Activated naive CD8-positive, alpha-beta T cell treated with anti-CD3 and anti-CD28 coated beads, Interleukin-2, amount 50 U/mL, for 16 hours (primary cell): Measurements from ENCODE around the gene FAM3A.
"Not testable (repeated sequence)": the region's sequence is repeated elsewhere in the genome, so short reads cannot be mapped to it uniquely, and the experiment has no call there.

ENCODE experiments used
- DNase-seq: peaks from one replicate; pipeline ENCODE4 v3.0.0-alpha.2; 2020; ENCODE audit warnings: low read depth, low spot score

The FAM3A gene

DNA sequence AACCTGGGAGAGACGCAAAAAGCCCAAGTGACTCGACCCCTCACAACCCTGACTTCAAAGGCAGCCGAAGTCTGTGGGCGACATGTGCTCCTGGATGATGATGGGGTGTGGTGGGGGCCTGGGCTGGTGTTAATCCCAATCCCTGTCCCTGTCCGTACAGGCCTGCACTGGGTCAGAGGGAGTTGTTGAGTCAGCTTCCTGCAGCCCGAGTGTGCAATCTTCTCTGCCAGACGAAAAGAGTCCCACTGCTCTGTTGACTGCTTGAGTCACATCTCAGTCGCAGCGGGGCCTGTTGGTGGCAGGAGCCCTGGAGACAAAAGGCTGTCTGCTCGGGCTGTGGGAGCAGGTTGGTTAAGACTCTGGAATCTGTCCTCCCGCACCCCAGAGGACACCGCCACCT, 10.3 kb downstream of the FAM3A start:
- no peak for DNase-seq

DNA sequence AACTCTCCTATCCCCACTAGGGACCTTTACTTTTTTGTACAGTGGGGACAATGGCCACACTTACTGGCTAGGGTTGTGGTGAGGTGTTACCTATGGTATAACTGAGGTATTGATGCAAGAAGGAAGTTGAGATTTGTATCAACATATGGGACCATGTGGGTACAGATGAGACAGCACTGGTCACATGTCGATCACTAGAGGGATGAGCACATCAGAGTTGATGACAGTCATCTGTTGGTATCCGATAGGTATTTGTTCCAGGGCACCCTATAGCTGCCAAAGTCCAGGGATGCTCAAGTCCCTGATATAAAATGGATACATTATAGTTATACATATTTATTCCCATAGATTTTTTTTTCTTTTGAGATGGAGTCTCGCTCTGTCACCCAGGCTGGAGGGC, 13.0 kb downstream of the FAM3A start:
- no peak for DNase-seq

DNA sequence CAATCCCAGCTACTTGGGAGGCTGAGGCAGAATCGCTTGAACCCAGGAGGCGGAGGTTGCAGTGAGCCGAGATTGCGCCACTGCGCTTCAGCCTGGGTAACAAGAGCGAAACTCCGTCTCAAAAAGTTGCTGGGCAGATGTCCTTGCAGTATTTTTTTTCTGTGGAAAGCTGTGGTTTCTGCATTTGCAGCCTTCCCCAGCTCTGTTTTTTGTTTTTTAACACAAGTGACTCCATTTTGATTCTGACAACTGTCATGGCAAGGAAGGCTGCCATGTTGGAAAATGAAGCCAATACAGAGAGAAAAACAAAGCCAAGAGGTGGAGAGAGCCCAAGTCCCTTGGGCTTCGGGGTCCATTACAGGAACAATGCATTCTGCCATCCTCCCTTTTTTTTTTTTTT, 13.9 kb downstream of the FAM3A start:
- DNase-seq, result no peak

DNA sequence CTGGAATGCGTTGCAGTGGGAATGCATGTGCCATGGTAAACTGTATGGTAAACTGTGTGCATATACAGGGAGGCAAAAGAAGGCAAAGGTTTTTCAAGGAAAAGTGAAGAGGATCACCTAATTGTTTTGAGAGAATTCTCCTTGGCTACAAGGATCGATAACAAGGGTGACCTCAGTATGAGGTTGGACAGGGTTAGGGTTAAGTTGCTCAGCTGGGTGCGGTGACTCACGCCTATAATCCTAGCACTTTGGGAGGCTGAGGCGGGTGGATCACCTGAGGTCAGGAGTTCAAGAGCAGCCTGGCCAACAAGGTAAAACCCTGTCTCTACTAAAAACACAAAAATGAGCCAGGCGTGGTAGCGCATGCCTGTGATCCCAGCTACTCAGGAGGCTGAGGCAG, 14.6 kb downstream of the FAM3A start:
- not testable (repeated sequence) for DNase-seq

DNA sequence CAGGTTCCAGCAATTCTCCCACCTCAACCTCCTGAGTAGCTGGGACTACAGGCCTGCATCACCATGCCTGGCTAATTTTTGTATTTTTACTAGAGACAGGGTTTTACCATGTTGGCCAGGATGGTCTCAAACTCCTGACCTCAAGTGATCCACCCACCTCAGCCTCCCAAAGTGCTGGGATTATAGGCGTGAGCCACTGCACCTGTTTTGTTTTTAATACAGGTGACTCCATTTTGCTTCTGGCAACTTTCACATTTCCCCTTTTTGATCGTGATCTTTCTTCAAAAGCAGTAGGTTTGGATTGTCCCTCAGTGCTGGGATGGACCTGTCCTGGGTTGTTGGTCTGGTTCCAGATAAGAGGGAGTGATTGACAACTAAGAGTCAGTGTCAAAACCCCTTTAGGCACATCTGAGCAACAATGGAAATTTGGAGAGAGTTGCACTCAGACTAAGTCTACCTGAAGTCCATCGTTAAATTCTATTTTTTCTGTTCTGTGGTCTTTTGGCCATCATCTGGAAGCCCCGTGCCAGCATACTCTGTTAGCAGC, 19.4 kb downstream of the FAM3A start:
- DNase-seq, result not testable (repeated sequence)

DNA sequence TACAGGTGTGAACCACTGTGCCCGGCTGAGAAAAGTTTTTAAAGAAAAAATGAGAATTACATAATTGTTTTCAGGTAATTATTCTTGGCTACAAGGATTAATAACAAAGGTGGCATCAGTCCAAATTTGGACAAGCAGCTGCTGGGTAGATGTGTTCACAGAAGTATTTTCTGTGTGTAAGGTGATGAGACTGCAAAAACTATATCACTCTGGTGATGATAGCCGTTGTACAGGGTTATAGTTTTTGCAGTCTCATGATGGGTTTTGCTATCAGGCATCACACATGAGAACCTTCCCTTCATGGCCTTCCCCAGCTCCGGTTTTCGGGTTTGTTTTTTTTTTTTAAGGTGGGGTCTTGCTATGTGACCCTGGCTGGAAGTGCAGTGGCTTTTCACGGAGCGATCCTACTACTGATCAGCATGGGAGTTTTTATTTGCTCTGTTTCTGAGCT, 20.5 kb downstream of the FAM3A start:
- DNase-seq, result no peak

DNA sequence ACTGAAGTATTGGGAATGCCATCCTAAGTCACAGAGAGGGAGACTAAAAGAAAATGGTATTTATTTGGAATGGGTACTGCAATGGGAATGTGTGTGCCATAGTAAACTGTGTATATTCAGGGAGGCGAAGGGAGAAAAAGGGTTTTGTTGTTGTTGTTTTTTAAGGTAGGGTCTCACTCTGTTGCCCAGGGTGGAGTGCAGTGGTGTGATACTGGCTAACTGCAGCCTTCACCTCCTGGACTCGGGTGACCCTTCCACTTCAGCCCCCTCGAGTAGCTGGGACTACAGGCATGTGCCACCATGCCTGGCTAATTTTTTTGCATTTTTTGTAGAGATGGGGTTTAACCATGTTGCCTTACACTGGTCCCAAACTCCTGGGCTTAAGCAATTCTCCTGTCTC, 21.3 kb downstream of the FAM3A start:
- no peak for DNase-seq

DNA sequence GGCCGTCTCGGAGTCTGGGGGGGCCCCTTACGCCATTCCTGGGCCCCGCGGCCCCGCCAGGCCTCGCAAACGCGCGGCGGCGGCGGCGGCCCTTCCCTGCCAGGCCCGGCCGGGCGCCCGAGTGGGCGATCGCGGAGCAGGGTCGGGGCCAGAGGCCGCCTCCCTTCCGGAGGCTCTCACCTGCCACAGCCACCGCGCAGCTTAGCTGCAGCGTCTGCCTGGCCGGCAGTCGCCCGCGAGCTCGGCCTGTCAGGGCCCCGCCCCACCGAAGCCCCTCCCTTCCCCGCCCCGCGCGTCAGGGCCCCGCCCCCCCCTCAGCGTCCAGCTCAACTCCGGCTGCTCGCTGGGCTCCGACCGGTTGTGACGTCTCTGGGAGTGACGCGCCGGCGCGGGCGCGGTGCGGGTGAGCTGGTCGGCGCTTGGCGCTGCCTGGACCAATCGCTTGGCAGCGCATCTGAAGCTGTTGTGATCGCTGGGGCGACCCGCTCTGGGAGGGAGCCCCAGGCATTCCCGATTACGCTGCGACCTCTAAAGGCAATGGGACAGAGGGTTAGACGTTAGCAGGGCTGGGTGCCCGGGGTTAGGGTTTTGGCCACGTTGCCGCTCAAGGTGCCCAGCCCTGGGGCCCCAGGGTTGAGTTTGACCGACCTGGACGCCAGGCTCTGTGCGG, 25.5 kb downstream of the FAM3A start, which contains the start of gene SLC10A3:
Gene SLC10A3 (minus strand): TSS at position 216 of the 670 bp plus-strand sequence. CDS start 1,689 bp downstream, outside the sequence.
- DNase-seq, result peak; percentile 68

DNA sequence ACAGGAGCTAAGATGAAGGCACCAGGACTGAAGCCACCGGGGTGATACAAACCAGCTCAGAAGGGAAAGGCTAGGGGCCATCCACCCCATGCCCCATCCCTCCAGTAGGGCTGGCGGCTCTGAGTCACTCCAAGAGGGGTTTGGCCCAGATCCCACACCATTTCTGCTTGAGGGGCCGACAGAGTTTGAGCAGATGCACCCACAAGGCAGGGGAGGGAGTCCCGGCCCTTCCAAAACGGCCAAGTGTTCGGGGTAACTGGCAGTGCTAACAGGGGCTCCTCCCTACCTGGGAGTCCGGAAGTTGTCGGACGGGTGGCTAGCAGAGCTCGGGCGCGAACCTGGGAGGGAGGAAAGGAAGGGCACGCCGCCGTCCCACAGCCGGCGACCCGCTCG, 26.0 kb downstream of the FAM3A start:
- no peak for DNase-seq

DNA sequence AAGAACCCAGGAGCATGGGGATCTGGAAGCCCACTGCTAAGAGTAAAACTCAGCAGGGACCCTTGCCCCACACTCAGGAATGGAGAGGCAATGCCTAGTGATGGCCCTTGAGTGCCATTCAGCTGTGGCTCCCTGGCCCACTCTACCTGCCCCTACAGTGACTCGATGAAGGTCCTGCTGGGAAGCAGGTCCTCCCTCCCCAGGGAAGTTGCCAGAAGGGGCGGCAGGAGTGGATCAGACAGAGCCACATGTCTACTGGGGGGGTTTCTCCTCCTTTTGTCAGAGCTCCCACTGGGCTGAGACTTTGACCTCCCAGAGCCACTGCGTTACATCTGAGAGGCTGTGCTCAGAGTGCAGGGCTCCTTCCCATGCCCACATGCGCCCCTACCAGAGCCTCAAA, 26.9 kb downstream of the FAM3A start:
- DNase-seq, result no peak

DNA sequence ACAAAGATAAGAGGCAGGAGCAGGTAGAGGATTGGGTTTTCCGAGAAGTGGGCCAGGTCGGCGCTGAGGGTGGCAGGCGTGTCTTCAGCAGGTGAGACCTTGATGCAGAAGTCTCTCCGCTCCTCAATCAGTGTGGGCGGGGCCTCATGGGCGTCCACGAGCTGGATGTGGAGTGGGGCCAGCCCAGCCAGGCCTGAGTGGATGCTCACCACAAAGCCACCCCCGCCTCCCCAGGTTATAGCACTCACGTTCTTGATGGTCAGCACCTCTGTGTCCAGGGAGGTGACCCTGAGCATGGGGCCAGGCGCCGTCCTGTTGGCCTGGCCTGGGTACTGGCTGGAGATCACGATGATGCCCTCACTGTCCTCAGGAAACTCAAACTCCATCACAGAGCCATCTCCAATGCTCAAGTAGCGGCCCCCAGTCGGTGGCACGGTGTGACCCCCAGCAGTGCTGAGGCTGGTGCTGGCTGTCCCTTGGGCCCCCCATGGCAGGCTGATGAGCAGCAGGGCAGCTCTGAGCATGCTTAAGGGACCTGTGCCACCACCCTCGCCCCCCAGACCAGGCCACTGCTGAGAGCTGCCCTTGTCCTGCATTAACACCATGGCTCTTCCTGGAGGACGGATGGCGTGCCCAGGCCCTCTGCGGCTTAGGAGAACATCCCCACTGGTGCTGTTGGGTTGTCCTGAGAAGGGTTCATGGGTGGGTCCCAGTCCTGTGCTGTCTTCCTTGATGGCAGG, 27.5 kb downstream of the FAM3A start:
- no peak for DNase-seq

DNA sequence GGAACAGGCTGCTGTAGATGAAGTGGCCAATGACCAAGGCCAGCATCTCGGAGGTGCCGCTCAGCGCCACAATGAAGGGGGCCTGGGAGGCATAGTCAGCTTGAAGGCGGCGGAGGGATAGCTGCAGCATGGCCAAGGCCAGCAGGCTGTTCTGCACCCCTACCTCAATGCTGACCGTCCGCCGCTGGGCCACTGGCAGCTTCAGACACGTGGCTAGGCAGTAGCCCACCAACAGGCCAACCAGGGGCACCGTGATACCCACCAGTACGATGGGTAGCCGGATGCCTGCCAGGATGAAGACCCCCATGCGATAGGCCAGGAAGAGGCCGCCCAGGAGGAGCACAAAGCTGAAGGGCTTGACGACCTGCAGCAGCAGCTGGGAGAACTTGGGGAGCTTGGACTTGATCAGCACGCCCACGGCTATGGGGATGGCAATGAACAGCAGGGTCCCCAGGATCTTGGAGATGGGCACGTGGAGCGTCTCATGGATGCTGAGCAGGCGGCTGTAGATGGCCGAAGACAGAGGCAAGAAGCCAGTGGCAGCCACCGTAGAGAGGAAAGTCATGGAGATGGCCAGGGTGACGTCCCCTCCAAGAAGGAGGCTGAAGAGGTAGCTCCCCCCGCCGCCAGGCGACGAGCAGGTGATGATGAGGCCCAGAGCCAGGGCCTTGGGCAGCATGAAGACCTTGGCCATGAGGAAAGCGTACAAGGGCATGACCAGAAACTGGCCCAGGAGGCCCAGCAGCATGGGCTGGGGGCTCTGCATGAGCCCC, 28.3 kb downstream of the FAM3A start:
- no peak for DNase-seq

DNA sequence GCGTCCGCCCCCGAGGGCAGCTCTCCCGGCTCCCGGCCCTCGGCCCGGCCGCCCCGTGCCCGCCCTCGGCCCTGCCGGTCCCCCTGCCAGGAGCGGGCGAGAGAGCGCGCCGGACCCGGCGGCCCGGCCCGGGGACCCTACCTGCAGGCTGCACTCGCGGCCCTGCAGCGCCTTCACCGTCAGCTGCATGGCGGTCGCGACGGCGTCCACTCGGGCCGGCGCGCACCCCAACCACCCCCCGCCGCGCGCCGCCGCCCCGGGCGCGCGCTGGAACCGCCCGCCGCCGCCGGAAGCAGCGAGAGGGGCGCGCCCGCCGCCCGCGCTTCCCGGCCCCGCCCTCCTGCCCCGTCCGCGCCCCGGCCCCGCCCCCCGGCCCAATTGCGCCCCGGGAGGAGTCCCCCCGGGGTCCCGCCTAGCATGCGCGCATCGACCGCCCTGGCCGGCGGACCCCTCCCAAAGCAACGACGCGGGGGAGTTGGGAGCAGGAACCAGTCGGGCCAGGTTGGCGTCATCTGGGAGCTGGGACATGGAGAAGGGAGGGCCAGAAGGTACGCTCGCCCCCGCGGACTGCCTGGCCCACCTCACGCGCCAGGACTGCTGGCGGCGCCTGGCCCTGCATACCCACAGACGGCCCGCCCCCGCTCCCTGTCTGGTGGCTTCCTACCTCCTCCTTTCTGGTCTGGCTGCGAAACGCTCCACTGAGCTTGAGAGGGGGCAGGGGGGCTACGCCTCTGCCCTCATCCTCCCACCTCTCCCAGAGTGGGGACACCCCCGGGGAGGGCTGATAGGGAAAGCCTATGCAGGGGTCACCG, 29.4 kb downstream of the FAM3A start, which contains the start of gene UBL4A:
Gene UBL4A (minus strand): TSS at position 220 of the 812 bp plus-strand sequence. CDS start 31 bp downstream, at position 189.
- DNase-seq, result no peak

DNA sequence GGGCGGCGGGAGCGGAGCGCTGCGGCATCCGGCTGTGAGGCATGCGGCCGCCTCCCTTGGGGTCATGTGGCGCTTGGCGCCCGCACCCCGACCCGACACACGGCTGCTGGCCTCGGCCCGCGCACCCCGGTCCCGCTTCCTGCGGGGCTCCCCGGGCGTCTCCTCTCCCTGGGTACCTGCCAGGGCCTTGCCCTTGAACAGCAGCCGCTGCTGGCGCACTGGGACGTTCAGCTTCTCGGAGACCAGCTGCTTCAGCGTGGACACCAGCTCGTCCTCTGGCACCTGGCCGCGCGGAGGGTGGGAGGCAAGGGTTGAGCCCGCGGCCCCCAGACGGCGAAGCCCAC, 30.0 kb downstream of the FAM3A start:
- DNase-seq, result no peak

DNA sequence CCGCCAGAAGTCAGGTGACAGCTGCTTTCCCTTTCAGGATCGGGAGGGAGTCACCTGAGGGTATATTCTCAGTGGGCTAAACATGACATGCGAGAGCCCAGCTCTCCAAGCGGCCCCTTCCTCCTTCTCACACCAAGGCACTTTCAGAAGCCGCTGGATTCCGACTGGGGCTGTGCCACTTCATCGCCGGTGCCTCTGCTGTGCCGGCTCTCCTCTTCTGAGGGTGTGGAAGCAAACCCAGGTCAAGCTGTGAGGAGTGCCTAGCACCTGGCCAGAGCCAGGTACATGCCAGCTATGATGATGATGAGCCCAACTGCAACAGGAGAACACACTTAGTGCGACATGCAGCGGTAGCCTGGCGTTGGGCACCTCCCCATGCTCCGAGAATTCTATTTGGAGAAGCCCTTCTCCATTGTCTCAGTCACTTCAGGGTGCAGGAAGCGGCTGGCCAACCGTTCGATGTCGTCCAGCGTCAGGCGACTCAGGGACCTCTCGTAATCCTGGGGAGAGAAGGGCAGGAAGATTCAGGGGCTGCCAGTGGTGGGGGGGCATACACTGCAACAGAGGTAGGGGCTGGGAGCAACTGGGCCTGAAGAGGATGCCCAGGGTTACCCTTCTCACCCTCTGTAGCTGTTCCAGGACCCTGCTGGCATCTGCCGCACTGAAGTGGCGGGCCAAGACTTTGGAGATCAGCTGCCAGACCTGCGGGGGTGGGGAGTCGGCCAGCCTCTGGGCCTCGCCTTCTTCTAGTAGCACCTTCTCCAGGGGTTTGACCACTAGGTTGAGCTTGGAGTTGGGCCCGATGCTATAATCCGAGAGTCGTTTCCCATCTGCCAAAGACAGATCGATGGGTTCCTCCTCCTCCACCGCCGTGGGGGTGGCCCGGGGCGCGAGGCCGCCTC, 30.6 kb downstream of the FAM3A start:
- no peak for DNase-seq

DNA sequence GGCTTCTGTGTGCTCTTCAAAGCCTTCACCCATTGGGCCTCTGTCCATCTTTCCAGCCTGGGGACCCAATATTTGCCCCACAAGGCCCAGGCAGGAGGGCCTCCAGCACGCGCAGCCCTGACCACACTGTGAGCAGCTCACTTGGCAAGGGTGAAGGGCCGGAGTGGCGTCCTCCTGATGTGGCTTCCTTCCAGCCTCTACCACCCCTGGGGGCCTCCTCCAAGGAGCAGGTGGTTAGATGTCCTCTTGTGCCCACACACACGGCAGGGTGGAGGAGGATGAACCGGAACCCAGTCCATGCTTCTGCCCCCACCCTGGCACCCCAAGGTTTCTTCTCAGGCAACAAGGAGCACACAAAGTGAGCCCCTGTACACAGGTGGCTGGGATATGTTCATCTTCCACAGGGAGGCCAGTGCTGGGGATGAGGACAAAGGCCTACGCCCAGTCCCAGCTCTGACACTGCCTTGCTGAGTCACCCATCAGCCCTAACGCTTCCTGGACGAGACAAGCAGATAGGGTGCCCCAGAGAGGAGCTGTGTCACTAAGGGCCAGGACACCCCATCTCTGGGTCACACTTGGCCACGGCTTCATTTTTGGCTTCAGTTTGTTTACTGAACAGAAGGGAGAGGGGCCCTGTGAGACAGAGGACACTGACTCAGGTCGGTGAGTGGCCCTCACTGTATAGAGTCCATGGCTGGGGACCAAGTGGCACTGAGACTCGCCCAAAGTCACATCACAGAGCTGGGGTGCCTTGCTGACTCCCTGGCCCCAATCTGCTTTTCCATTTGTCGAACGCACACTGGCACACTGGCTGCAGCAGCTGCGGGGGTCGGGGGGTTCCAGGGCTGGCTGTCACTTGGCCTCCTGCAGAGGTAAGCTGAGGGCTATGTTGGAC, 31.5 kb downstream of the FAM3A start:
- no peak for DNase-seq

DNA sequence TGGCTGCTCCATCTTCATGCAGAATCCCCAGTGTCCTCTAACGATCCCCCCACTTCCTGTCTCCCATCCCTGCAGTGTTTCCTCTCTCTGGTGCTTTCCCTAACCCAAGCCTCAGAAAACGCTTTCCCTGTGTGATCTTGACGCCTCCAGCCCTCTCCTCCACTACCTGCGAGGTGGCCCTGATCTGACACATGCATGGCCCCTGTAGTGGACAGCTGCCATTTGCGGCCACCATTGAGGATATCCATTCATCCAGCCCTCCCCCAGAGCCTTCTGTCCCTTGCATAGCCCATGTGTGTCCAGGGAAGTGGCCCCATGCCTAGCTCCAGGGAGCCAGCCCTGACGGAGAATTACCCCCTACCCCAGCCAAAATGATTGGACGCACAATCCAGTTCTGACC, 32.7 kb downstream of the FAM3A start:
- no peak for DNase-seq

DNA sequence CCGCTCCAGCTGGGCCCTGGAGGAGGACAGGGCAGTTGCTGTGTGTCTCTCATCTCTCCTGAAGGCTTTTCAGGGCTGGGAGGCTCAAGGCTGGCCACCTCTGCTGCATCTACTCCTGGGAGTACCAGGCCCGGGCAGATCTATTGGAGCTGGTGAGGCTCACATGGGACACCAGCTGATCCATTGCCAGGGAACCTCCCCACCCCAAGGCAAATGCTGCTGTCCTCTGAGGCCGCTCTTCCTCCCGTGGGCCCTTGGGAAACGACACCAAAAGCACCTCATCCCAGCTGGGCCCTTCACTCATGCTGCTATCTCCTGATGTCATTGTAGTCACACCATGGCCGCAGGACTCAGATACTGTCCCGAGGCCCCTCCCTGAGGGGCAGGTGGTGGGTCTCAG, 33.2 kb downstream of the FAM3A start:
- DNase-seq, result no peak

DNA sequence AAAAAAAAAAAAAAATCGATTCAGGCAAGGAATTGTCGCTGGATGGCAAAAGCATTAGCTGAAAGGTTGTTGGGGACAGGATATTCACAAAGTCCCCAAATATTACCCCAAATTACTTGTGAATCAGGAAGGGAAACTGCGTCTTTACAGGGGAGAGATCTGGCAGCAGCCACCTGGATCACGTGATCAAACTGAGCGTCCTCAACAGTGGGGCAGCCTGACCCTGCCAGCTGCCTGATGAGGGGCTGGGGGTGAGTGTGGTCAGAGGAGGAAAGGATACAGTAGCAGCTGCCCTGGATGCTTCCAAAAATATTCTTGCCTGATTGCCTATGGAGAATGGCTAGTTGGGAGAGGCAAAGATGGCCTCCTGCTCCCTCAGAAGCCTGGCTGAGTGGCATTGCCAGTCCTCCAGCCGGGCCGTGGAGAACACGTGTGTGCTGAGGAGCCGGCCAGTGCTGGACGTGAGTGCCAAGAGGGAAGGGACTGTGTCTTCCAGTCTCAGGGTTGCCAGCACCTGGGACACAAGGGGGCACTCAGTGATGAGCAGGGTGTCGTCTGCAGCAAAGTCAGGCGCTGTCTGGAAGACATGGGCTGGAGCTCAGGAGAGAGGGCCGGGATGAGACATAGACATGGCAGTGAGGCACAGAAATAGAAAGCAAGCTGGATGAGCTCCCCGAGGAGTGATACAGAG, 34.0 kb downstream of the FAM3A start:
- no peak for DNase-seq
